Activated CD8-positive, alpha-beta memory T cell treated with anti-CD3 and anti-CD28 coated beads for 36 hours (primary cell): ENCODE results near the gene SPINT2. TPM values are rescaled to one million over a fixed set of nuclear protein-coding genes. Genes with fewer than 3 reads are reported as not detected.

Experiments used
- CTCF ChIA-PET: fragments of 350-600 bp; sonication (Branson Sonifier 250); formaldehyde crosslinking; loops from one replicate; lab custom pipeline; 2021; ENCODE audit warnings: antibody characterized with exemption; lab: Charles Lee
- POLR2A ChIA-PET: fragments of 350-600 bp; sonication (Branson Sonifier 250); formaldehyde crosslinking; loops from one replicate; lab custom pipeline; 2021; ENCODE audit warnings: antibody characterized with exemption; lab: Charles Lee
- total RNA-seq, 2 experiments: library from RNA; stranded (reverse); gene quantifications; one replicate each; pipeline ENCODE4 v1.2.3, GENCODE V29; 2021

Gene SPINT2
- total RNA-seq, 2 experiments from 2014 or later, result 19.0 to 20.1 TPM

DNA sequence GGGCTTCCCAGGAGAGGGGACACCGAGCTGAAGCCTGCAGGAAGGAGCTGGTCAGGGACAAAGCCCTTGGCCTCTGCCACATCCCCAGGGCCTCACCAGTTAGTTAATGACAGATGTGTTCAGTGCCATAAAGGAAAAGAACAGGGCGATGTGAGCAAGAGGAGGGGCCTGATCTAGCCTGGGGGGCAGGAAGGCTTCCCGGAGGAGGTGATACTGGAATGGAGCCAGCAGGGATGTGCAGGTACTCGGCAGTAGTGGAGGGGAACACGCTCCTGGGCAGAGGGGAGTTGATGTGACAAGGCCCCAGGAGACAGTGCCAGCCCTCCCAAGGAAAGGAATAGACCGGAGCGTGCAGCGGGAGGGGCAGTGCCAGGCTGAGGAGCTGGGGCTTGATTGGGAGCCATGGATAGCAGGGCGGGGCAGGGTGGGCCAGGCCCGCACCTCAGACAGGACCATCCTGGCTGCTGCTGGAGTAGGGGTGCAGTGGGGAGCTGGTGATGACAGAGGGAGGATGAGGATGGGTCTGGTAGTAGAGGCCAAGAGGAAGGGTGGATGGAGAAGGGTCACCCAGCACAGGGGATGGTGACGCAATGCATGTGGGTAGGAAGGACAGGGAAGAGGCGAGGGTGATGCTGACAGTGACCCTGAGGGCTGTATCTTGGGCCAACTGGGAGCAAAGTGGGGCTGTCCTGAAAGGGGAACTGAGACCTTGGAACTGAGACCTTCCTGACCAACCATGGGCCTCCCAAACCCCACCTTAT is 43.8 kb downstream of the SPINT2 start:
- ChIA-PET CTCF (no interaction called here), POLR2A (no interaction called here)

DNA sequence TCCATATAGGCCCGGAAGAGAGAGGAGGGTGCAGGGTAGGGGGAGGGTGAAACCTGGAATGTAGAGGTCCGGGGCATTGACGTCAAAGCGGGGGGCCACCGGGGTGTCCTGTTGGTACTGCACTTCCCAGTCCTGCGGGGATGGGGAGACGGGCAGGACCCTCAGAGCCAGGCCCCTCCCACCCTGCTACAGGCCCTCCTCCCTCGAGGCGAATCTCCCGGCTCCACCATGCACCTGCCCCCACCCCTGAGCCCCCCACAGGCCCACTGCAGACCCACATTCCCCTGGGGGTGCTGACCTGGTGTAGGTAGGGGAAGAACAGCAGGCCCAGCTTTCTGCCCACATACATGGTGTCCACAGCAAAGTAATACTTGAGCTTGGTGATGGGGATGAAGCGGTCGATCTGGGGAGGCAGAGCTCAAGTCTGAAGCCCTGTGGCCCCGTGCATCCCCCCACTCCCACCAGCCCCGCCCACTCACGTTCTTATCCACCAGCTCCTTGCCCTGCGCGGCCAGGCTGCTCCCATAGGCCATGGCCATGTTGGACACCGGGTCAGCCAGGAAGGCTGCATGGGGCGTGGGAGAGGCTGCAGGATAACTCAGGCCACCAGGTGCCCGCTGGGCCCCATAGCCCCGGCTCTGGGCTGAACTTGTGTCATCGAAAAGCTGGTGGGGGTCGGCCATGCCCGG is 44.7 kb downstream of the SPINT2 start:
- ChIA-PET CTCF (no interaction called here), POLR2A (no interaction called here)

DNA sequence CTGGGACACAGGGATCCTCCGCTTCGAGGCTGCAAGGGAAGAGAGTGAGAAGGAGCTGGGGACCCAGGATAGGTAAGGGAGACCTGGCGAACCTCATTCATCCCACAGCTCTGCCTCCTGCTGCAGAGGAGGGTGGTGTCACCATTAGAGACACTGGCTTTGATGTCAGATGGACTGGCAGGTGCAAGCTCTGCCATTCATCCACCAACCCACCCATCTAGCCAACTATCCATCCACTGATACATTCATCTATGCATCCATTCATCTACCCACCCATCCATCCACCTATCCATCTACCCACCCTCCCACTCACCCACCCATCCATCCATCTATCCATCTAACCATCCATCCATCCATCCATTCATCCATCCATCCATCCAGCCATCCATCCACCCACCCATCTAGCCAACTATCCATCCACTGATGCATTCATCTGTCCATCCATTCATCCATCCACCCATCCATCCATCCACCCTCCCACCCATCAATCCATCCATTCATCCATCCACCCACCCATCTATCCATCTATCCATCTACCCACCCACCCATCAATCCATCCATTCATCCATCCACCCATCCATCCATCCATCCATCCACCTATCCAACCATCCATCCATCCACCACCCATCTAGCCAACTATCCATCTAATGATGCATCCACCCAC is 45.4 kb downstream of the SPINT2 start:
- ChIA-PET CTCF (no interaction called here), POLR2A (no interaction called here)

DNA sequence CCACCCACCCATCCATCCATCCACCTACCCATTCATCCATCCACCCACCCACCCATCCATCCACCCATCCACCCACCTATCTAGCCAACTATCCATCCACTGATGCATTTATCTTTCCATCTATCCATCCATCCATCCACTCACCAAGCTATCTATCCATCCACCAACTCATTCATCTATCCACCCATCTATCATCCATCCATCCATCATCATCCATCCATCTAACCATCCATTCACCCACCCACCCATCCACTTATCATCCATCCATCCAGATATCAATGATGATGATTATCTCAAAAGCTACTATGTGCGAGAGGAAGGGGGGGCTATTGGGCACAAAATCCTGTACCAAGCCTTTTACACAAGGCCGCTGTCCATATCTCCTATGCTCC is 45.9 kb downstream of the SPINT2 start:
- ChIA-PET POLR2A (no interaction called here), CTCF (interaction anchor here (0.7 kb wide), 1 partner anchor 407 kb away, joined by 3 read pairs; no protein-coding TSS in a partner anchor)

DNA sequence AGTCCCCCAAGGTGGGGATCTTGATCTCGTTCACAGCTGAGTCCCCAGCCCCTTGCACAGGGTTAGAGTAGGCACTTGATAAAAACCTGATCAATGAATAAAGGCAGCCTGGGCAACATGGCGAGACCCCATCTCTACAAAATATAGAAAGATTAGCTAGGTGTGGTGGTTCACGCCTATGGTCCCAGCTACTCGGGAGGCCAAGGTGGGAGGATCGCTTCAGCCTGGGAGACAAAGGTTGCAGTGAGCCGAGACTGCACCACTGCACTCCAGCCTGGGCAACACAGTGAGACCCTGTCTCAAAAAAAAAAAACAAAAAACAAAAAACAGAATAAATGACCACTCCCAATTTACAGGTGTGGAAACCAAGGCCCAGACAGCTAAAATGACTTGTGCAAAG is 46.6 kb downstream of the SPINT2 start:
- CTCF ChIA-PET, result interaction anchor here (0.7 kb wide), 1 partner anchor 408 kb away, joined by 3 read pairs; no protein-coding TSS in a partner anchor

DNA sequence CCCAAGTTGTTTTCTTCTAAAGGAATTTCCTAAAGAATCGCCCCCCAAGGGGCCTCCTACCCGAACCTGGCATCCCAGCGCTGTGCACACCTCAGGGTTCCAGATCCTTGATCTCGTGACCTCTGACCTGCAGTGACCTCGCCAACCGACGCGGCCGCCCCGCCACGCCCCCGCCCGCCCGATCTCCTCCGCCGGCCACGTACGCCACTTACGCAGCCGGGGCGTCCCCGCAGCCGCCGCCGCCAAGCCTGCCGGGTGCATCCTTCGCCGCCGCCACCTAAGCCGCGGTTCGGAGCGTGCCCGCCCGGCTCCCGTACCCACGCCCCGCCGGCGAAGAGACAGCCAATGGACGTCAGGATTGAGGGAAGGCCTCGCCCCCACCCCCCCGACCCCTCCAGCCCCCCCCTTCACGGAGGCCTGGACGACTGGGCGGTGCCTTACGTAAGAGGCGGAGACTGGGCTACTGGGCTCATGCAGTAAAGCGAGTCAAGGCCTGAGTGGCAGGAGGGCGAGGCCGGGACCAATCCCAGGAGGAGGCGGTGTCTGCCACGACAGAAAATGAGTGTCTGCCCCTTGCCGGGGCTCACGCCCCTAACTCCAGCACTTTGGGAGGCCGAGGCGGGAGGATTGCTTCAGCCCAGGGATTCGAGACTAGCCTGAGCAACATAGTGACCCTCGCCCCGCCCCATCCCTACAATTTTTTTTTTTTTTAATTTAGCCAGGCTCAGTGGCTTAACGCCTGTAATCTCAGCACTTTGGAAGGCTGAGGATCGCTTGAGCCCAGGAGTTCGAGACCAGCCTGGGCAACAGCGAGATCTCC is 51.5 kb downstream of the SPINT2 start, which contains the start of gene YIF1B:
Gene YIF1B (minus strand): TSS at position 291 of the 820 bp plus-strand sequence. CDS start 30 bp downstream, at position 261.
- POLR2A ChIA-PET, result interaction anchor here (0.6 kb wide), 1 partner anchor 14 kb away, joined by 4 read pairs; no protein-coding TSS in a partner anchor

More for the DNA sequence above, 46.6 kb downstream of the SPINT2 start:
- POLR2A ChIA-PET, result no interaction called here

DNA sequence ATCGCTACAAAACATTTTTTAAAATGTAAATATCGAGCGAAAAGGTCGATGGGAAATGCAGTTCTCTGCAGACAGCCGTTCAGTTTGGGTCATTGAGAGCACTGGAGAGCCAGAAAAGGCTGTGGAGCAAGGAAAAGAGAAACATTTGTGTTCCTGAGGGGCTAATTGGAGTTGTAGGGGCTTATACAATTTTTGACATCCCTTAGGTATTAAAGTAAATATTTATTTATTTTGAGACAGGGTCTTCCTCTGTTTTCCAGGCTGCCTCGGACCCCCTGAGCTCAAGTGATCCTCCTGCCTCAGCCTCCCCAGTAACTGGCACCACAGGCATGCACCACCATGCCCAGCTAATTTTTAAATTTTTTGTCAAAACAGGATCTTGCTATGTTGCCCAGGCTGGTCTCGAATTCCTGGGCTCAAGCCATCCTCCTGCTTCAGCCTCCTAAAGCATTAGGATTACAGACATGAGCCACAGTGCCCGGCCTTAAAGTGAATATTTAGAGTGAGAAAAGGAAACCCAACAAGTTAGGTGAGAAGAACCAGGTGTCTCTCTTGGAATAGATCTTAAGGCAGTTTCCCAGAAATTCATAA is 52.2 kb downstream of the SPINT2 start:
- ChIA-PET POLR2A (no interaction called here), CTCF (no interaction called here)

More for the DNA sequence above, 51.5 kb downstream of the SPINT2 start, which contains the start of gene YIF1B:
- CTCF ChIA-PET, result interaction anchor here (0.7 kb wide), 1 partner anchor 88 kb away, joined by 5 read pairs; no protein-coding TSS in a partner anchor

DNA sequence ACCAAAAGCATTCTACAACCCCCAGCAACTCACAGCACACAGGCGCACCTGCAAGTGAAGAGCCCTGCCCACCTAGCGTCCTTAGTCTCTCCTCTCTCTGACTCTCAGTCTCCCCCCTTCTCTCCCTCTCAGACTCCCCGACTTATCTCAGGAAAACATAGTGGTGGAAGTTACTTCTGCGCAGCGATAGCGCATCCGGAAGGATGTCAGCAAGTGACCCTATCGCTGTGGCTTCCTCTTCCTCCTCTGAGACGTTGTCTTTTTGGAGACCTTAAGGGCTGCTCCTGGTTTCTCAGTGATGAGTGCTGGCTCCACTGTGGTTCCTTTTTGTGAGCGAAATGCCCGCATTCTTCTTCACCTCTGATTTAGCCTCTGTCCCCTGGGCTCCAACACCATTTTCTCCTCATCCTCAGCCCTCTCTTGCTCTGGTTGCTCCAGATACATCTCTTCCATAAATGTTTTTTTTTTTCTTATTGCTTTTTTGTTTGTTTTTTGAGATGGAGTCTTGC is 52.8 kb downstream of the SPINT2 start:
- POLR2A ChIA-PET, result no interaction called here

DNA sequence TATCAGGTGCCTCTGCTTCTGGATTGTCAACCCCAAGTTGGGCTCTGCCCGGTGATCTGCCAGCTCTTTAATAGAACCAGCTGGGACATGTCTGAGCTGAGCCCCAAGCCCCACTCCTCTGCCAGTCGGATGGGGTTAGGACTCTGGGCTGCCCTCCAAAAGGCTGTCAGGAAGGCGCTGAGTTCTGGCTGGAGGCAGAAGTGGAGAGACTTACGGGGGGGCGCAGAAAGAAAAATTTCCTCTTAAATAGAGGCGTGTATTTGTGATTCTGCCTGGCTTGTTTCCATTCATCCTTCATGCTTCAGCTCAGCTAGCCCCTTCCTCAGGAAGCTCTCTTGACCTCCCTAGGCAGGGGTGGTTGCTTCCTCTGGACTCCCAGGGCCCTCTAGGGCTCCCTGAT is 54.3 kb downstream of the SPINT2 start:
- POLR2A ChIA-PET, result no interaction called here

More for the DNA sequence above, 52.8 kb downstream of the SPINT2 start:
- CTCF ChIA-PET, result interaction anchor here (3.1 kb wide), 1 partner anchor 19 kb away, joined by 19 read pairs; the partner anchor contains the start of gene CATSPERG

DNA sequence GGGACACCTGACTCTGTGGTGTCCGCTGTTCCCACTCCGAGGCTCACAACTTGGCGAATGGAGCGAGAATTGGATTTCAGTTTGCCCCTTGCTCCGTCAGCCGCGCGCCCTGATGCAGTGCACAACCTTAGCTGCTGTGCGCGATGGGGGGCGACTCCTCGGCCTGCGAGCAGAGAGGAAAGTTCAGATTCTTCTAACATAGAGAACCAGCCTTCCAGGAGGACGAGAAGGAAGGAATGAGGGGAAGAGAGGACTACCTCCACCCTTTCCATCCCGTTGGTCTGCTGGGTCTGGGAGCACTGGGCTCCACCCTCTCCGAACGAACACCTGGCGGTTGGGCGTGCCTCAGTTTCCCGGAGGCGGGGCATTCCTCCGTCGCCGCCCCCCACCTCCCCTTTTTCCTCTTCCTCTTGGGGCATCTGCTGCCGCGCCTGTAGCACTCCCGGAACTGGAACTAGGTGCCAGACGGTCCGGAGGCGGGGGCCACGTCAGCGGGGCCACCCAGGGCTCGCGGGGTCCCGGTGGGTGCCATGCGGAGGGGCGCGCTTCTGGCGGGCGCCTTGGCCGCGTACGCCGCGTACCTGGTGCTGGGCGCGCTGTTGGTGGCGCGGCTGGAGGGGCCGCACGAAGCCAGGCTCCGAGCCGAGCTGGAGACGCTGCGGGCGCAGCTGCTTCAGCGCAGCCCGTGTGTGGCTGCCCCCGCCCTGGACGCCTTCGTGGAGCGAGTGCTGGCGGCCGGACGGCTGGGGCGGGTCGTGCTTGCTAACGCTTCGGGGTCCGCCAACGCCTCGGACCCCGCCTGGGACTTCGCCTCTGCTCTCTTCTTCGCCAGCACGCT is 55.3 kb downstream of the SPINT2 start, which contains the start of gene KCNK6:
Gene KCNK6 (plus strand): TSS at position 425 of the 838 bp plus-strand sequence. CDS start 106 bp downstream, at position 531.
- CTCF ChIA-PET, result interaction anchor here (3.1 to 3.2 kb wide), 2 partner anchors 16 to 76 kb away, joined by 13 to 19 read pairs; partner anchors contain the start of gene CATSPERG
- POLR2A ChIA-PET, result no interaction called here

More for the DNA sequence above, 54.3 kb downstream of the SPINT2 start:
- CTCF ChIA-PET, result interaction anchor here (0.7 to 3.2 kb wide), 5 partner anchors 17 to 84 kb away, joined by 3 to 19 read pairs (median 7); partner anchors contain the start of genes CATSPERG and PSMD8

DNA sequence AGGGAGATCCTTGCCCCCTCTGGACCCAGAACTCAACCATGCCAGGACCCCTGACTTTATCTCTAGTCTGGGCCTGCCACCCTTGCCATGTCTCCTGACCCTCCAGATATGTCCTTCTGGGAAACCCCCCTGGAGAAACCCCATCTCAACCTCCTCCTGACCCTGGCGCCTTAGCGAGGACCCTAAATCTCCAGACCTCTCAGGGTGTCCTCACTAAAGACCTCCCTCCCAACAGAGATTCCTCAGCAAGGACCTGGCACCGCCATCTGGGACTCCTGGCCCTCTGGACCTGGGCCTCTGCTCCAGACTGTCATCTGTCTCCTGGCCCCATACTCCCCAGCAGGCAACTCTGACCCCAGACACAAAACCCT is 56.6 kb downstream of the SPINT2 start:
- ChIA-PET POLR2A (no interaction called here), CTCF (interaction anchor here (3.2 kb wide), 1 partner anchor 77 kb away, joined by 13 read pairs; no protein-coding TSS in a partner anchor)

DNA sequence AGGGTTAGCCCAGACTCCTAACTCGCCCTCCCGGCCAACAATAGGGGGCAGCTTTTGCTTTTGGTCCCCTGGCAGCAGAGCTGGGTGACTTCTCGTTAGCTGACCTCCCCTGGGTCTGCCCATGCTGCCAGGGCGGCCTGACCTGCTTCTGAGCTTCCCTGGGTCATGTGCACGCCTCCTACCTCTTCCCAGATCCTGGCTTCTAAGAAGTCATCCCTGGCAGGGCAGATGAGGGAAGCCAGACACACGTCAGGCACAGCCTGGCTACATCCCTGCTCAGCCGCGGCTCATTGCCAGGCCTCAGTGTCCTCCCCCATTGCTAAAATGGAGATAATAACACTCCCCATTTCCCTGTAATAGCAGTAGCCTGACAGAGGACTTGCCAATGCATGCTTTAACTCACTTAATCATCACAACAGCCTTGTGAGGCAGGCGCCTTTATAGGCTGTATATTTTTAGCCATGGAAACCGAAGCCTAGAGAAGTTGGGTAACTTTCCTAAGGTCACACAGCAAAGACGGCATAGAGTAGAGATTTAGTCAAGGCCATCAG is 57.3 kb downstream of the SPINT2 start:
- POLR2A ChIA-PET, result no interaction called here

DNA sequence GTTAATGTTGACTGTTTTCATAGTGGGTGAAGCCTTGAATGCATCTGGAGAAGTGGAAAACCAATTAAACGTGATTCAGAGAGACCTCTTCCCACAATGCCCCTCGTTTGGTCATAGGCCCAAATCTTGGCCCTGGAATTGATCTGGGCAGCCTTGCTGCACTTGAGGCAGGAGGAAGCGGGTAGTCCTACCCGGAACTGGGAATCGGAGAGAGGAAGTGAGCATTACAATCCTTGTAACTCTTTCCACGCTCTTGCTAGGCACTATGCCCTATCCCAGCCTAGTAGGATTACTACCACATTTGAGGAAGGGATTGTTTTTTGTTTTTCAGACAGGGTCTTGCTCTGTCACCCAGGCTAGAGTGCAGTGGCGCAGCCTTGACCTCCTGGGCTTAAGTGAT is 58.9 kb downstream of the SPINT2 start:
- ChIA-PET POLR2A (no interaction called here), CTCF (no interaction called here)

More for the DNA sequence above, 57.3 kb downstream of the SPINT2 start:
- CTCF ChIA-PET, result interaction anchor here (1.1 kb wide), 1 partner anchor 78 kb away, joined by 5 read pairs; no protein-coding TSS in a partner anchor

DNA sequence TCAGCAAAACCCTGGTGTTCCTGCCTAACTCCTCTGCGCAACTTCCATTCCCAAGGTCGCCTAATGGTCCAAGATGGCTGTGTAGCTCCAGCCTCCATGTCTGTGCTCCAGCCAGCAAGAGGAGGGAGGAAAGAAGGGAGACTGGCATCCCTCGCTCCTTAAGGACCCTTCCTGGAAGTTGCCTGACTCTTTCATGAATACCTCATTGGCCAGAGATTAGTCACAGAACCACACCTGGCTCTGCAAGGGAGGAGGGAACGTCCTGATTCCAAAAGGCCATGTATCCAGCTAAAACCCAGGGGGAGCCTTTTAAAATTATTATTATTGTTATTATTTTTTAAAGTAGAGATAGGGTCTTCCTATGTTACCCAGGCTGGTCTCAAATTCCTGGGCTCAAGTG is 60.1 kb downstream of the SPINT2 start:
- CTCF ChIA-PET, result no interaction called here

DNA sequence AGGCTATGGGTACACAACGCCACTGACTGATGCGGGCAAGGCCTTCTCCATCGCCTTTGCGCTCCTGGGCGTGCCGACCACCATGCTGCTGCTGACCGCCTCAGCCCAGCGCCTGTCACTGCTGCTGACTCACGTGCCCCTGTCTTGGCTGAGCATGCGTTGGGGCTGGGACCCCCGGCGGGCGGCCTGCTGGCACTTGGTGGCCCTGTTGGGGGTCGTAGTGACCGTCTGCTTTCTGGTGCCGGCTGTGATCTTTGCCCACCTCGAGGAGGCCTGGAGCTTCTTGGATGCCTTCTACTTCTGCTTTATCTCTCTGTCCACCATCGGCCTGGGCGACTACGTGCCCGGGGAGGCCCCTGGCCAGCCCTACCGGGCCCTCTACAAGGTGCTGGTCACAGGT is 62.2 kb downstream of the SPINT2 start:
- ChIA-PET POLR2A (no interaction called here), CTCF (interaction anchor here (0.5 to 1.2 kb wide), 2 partner anchors 8 to 9 kb away, joined by 3 to 5 read pairs; no protein-coding TSS in a partner anchor)

More for the DNA sequence above, 60.1 kb downstream of the SPINT2 start:
- POLR2A ChIA-PET, result no interaction called here

DNA sequence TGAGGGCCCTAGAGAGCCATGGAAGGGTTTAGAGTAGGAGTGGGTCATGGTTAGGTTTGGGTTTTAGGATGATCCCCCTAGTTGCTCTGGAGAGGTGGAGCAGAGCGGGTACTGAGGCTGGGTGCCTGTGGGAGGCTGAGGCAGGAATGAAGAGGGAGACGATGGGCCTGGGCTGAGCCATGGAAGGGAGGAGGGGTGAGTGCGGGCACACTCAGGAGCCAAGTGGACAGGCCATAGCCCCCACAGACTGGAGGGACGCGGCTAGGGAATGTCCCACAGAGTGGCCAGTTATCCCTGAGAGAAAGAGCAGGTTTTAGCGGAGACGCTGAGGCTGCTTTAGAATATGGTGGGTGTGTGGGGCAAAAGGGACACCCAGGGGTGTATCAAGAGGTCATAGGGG is 65.3 kb downstream of the SPINT2 start:
- CTCF ChIA-PET, result no interaction called here
- POLR2A ChIA-PET, result interaction anchor here (0.7 kb wide), 1 partner anchor 1799 kb away, joined by 3 read pairs; no protein-coding TSS in a partner anchor
